ENCODE data around the gene SLC25A14.

GRCh38 chrX:130418066-130418465, 78.3 kb downstream of the SLC25A14 start:
- TF ChIP-seq CTCF (IDR thresholded peaks at IDR 0.05) (no peak), POLR2A (IDR thresholded peaks at IDR 0.05) (no peak)
